SK-N-SH treated with all-trans-retinoic acid at 6 μM for 48 hours (cell line): ENCODE data around the gene VPS33A.

Experiments
- ARNTL ChIP-seq: fragments of 450-650 bp; formaldehyde crosslinking; IDR thresholded peaks from 2 replicates; pipeline ENCODE4 v1.5.0; 2020; ENCODE audit warnings: low read depth, mild to moderate bottlenecking, moderate library complexity, borderline replicate concordance
- ESRRG ChIP-seq: fragments of 250-450 bp; sonication (Bioruptor Pico); IDR thresholded peaks from 2 replicates; pipeline ENCODE4 v1.6.1; 2021; ENCODE audit warnings: mild to moderate bottlenecking
- PPARA ChIP-seq: fragments of 250-450 bp; sonication (Bioruptor Pico); IDR thresholded peaks from 2 replicates; pipeline ENCODE4 v1.5.0; 2020; ENCODE audit warnings: mild to moderate bottlenecking, borderline replicate concordance
- SNAI2 ChIP-seq: fragments of 250-450 bp; sonication (Bioruptor Pico); IDR thresholded peaks from 2 replicates; pipeline ENCODE4 v1.5.0; 2020; ENCODE audit warnings: mild to moderate bottlenecking, moderate library complexity
- TOX ChIP-seq: fragments of 250-450 bp; sonication (Bioruptor Pico); IDR thresholded peaks from 2 replicates; pipeline ENCODE4 v1.8.0; 2021; ENCODE audit warnings: mild to moderate bottlenecking, moderate library complexity, borderline replicate concordance
- ZFP30 ChIP-seq: fragments of 450-650 bp; formaldehyde crosslinking; IDR thresholded peaks from 2 replicates; pipeline ENCODE4 v1.5.0; 2022; ENCODE audit warnings: mild to moderate bottlenecking, moderate library complexity
- TF ChIP-seq, protein P1 (sequence below): fragments of 250-450 bp; sonication (Bioruptor Pico); IDR thresholded peaks from 2 replicates; pipeline ENCODE4 v1.8.0; 2020; ENCODE audit warnings: mild to moderate bottlenecking, moderate library complexity, borderline replicate concordance
- TF ChIP-seq, protein P2 (sequence below): fragments of 250-450 bp; sonication (Bioruptor Pico); IDR thresholded peaks from 2 replicates; pipeline ENCODE4 v1.5.1; 2020; ENCODE audit warnings: low read depth, mild to moderate bottlenecking, moderate library complexity

DNA sequence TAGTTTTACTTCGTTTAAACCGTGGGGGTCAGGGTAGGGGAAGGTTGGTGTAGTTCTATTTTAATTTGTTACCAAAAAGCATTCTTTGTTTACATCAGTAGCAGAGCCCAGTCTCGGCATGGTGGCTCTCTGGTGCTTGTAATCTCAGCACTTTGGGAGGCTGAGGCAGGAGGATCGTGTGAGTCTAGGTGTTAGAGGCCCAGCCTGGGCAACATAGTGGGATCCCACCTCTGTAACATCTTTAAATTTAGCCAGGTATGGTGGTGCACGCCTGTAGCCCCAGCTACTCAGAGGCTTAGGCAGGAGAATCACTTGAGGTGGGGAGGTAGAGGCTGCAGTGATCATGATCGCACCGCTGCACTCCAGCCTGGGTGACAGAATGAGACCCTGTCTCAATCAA, 81.2 kb downstream of the VPS33A start:
- TF ChIP-seq ZFP30 (CRISPR knock-in tag), result no peak
- TF ChIP-seq SNAI2 (CRISPR knock-in tag), result no peak
- TF ChIP-seq, protein P1, sequence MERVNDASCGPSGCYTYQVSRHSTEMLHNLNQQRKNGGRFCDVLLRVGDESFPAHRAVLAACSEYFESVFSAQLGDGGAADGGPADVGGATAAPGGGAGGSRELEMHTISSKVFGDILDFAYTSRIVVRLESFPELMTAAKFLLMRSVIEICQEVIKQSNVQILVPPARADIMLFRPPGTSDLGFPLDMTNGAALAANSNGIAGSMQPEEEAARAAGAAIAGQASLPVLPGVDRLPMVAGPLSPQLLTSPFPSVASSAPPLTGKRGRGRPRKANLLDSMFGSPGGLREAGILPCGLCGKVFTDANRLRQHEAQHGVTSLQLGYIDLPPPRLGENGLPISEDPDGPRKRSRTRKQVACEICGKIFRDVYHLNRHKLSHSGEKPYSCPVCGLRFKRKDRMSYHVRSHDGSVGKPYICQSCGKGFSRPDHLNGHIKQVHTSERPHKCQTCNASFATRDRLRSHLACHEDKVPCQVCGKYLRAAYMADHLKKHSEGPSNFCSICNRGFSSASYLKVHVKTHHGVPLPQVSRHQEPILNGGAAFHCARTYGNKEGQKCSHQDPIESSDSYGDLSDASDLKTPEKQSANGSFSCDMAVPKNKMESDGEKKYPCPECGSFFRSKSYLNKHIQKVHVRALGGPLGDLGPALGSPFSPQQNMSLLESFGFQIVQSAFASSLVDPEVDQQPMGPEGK (CRISPR knock-in tag), result no peak
- TF ChIP-seq ARNTL (CRISPR knock-in tag), result no peak
- TF ChIP-seq PPARA (CRISPR knock-in tag), result no peak
- TF ChIP-seq ESRRG (CRISPR knock-in tag), result no peak
- TF ChIP-seq TOX (CRISPR knock-in tag), result no peak
- TF ChIP-seq, protein P2, sequence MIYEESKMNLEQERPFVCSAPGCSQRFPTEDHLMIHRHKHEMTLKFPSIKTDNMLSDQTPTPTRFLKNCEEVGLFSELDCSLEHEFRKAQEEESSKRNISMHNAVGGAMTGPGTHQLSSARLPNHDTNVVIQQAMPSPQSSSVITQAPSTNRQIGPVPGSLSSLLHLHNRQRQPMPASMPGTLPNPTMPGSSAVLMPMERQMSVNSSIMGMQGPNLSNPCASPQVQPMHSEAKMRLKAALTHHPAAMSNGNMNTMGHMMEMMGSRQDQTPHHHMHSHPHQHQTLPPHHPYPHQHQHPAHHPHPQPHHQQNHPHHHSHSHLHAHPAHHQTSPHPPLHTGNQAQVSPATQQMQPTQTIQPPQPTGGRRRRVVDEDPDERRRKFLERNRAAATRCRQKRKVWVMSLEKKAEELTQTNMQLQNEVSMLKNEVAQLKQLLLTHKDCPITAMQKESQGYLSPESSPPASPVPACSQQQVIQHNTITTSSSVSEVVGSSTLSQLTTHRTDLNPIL (CRISPR knock-in tag), result no peak
